GM23338 (cell line): ENCODE results near the gene BRSK2. TPM values are rescaled to one million over a fixed set of nuclear protein-coding genes. Genes with fewer than 3 reads are reported as not detected.

ENCODE experiments used
- ATAC-seq: fragments of 200-7000 bp; cut with Tn5 transposase; 3 replicates; pipeline ENCODE4 v1.9.1; 2020
- DNase-seq: peaks from one replicate; pipeline ENCODE4 v3.0.0-alpha.2; 2015; ENCODE audit warnings: low spot score
- H2AFZ ChIP-seq: fragments of 200-600 bp; sonication (generic); 2 replicates; pipeline ENCODE4 v1.8.0; 2016; ENCODE audit warnings: antibody characterized with exemption, mild to moderate bottlenecking, moderate library complexity
- H3F3A ChIP-seq: fragments of 200-600 bp; sonication (generic); replicated peaks from 2 replicates; pipeline ENCODE4 v1.8.0; 2017; ENCODE audit warnings: antibody characterized with exemption, mixed run types, low read depth
- H3K27ac ChIP-seq: fragments of 200-600 bp; sonication (generic); 2 replicates; pipeline ENCODE4 v1.6.1; 2016; ENCODE audit warnings: low read depth
- H3K27me3 ChIP-seq: fragments of 200-600 bp; sonication (generic); 2 replicates; pipeline ENCODE4 v1.8.0; 2016; ENCODE audit warnings: mild to moderate bottlenecking, mixed run types, moderate library complexity; ENCODE audit not compliant: insufficient read depth
- H3K36me3 ChIP-seq: fragments of 200-600 bp; sonication (generic); 2 replicates; pipeline ENCODE4 v1.8.0; 2016; ENCODE audit warnings: mild to moderate bottlenecking; ENCODE audit not compliant: insufficient read depth
- H3K4me1 ChIP-seq: fragments of 200-600 bp; sonication (generic); 2 replicates; pipeline ENCODE4 v1.8.0; 2016; ENCODE audit warnings: mild to moderate bottlenecking, moderate library complexity; ENCODE audit not compliant: insufficient read depth
- H3K4me2 ChIP-seq: fragments of 200-600 bp; sonication (generic); 2 replicates; pipeline ENCODE4 v1.7.1; 2017; ENCODE audit warnings: mixed run types
- H3K4me3 ChIP-seq: fragments of 200-600 bp; sonication (generic); 2 replicates; pipeline ENCODE4 v1.6.1; 2016; ENCODE audit warnings: mixed run types
- H3K79me2 ChIP-seq: fragments of 200-600 bp; sonication (generic); replicated peaks from 2 replicates; pipeline ENCODE4 v1.8.0; 2017; ENCODE audit warnings: mild to moderate bottlenecking; ENCODE audit not compliant: insufficient read depth
- H3K9me2 ChIP-seq: fragments of 200-600 bp; sonication (generic); 2 replicates; pipeline ENCODE4 v1.8.0; 2017; ENCODE audit not compliant: insufficient read depth
- H4K20me1 ChIP-seq: fragments of 200-600 bp; sonication (generic); replicated peaks from 2 replicates; pipeline ENCODE4 v1.8.0; 2017; ENCODE audit warnings: mild to moderate bottlenecking; ENCODE audit not compliant: insufficient read depth
- H3K27ac Mint-ChIP-seq: 2 replicates; pipeline ENCODE4 v1.8.0; 2020; ENCODE audit warnings: inconsistent platforms, mild to moderate bottlenecking, moderate library complexity, mixed read lengths
- H3K27me3 Mint-ChIP-seq: 3 replicates; pipeline ENCODE4 v1.8.0; 2022; ENCODE audit warnings: low read depth, mild to moderate bottlenecking, moderate library complexity, mixed read lengths, inconsistent platforms; ENCODE audit not compliant: insufficient read depth, poor library complexity
- H3K36me3 Mint-ChIP-seq: 3 replicates; pipeline ENCODE4 v1.8.0; 2021; ENCODE audit warnings: low read depth, mild to moderate bottlenecking, inconsistent platforms, moderate library complexity, mixed read lengths
- H3K4me1 Mint-ChIP-seq: 3 replicates; pipeline ENCODE4 v1.8.0; 2020; ENCODE audit warnings: mild to moderate bottlenecking, inconsistent platforms, mixed read lengths
- H3K4me3 Mint-ChIP-seq: 3 replicates; pipeline ENCODE4 v1.8.0; 2021; ENCODE audit warnings: moderate library complexity, mild to moderate bottlenecking, inconsistent platforms, mixed read lengths
- H3K9me3 Mint-ChIP-seq: 3 replicates; pipeline ENCODE4 v1.8.0; 2020; ENCODE audit warnings: moderate library complexity, mild to moderate bottlenecking, inconsistent platforms, mixed read lengths
- CREB1 ChIP-seq: fragments of 250-450 bp; sonication (Bioruptor Pico); IDR thresholded peaks from 2 replicates; pipeline ENCODE4 v1.5.0; 2020; ENCODE audit warnings: low read depth, mild to moderate bottlenecking, moderate library complexity
- EZH2 ChIP-seq: fragments of 200-600 bp; sonication (generic); IDR thresholded peaks from one replicate; pipeline ENCODE4 v1.8.0; 2017; ENCODE audit warnings: antibody characterized with exemption, mild to moderate bottlenecking, low read depth; ENCODE audit not compliant: unreplicated experiment
- EZH2phosphoT487 ChIP-seq: fragments of 200-600 bp; sonication (generic); IDR thresholded peaks from one replicate; pipeline ENCODE4 v1.8.1; 2018; ENCODE audit warnings: antibody characterized with exemption; ENCODE audit not compliant: unreplicated experiment
- JUNB ChIP-seq: IDR thresholded peaks from one replicate; pipeline ENCODE4 v1.6.1; 2016; ENCODE audit warnings: antibody characterized with exemption; ENCODE audit not compliant: unreplicated experiment
- NANOG ChIP-seq: IDR thresholded peaks from 2 replicates; pipeline ENCODE4 v1.6.1; 2016; ENCODE audit warnings: antibody characterized with exemption, borderline replicate concordance
- POLR2AphosphoS5 ChIP-seq: IDR thresholded peaks from 2 replicates; pipeline ENCODE4 v1.6.1; 2016; ENCODE audit warnings: antibody characterized with exemption, low read depth
- STAT1 ChIP-seq: IDR thresholded peaks from one replicate; pipeline ENCODE4 v1.6.1; 2016; ENCODE audit warnings: antibody characterized with exemption; ENCODE audit not compliant: unreplicated experiment
- ZNF114 ChIP-seq: fragments of 250-450 bp; sonication (Bioruptor Pico); IDR thresholded peaks from 2 replicates; pipeline ENCODE4 v1.5.0; 2020; ENCODE audit warnings: mild to moderate bottlenecking, moderate library complexity
- ZNF331 ChIP-seq: fragments of 250-450 bp; sonication (Bioruptor Pico); IDR thresholded peaks from 2 replicates; pipeline ENCODE4 v1.5.0; 2020; ENCODE audit warnings: low read depth, mild to moderate bottlenecking, moderate library complexity
- polyA plus RNA-seq: library from polyadenylated mRNA; unstranded; fragments of >200 nt; fragmentation: Nextera tagmentation; extraction: Ambion mirVana; gene quantifications from 2 replicates; pipeline ENCODE4 v1.2.1, GENCODE V29; 2016
- total RNA-seq: library from RNA; depleted of rRNA; stranded (reverse); fragments of >200 nt; shearing (Covaris generic); gene quantifications from 2 replicates; pipeline ENCODE4 v1.2.3, GENCODE V29; 2014
- TF ChIP-seq, protein P1 (sequence below): IDR thresholded peaks from one replicate; pipeline ENCODE4 v1.6.1; 2018; ENCODE audit warnings: antibody characterized with exemption; ENCODE audit not compliant: unreplicated experiment
- TF ChIP-seq, protein P2 (sequence below), 2 experiments: fragments of 200-600 bp in 1 of 2; sonication (generic) in 1 of 2; conservative IDR thresholded peaks; 2 replicates each; pipeline versions ENCODE4 v1.5.1 to v1.6.1; 2016 to 2017; ENCODE audit warnings: antibody characterized with exemption in 2 of 2, low read depth in 2 of 2, mild to moderate bottlenecking in 2 of 2, moderate library complexity in 1 of 2
- TF ChIP-seq, protein P3 (sequence below): IDR thresholded peaks from 2 replicates; pipeline ENCODE4 v1.6.1; 2016; ENCODE audit warnings: antibody characterized with exemption

BRSK2 gene
- total and polyA plus RNA-seq, 2 experiments from 2014 or later = 7.2 to 20.3 TPM

DNA sequence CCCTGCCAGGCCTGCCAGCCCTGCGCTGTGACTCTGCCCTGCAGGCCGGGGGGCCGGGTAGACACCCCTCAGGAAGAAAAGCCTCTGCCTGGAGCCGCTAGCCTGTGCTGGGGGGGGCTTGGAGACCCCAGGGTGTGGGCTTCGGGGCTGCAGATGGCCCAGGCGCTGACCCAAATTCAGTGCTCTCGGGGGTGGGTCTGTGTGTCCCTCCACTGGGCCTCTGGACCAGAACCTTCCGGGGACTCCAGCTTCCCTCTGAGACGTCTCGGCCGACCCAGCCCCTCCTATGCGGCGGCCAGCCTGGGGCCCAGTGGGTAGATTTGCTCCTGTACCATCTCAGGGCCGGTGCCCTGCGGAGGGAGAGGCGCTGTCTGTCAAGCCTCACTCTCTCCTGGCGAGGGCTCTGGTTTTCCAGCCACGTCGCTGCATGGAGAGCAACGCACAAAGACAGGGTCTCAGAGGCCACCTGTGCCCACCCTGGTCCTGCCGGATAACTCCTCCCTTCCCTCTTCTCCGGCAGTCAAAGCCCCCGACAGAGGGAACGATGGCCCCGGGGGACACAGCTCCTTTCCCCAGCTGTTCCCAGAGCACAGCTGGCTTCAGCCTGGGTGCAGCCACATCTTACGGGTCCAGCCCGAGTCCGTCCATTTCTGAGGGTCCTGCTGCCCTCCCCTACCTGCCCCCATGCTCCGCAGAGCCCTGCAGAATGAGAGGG, 40.2 kb upstream of the BRSK2 start:
- Mint-ChIP-seq H3K4me1 (peaks cover 5% of the 10 kb centered on the region; the same call in 2 of the 3 replicates), H3K4me3 (no peak overlapping the region), H3K36me3 (no peaks in the 10 kb centered on the region), H3K27ac (no peak overlapping the region), H3K9me3 (no peaks in the 10 kb centered on the region), H3K27me3 (peaks cover 12% of the 10 kb centered on the region)
- H3K79me2 ChIP-seq = no peaks in the 10 kb centered on the region
- no peak overlapping the region for H3K4me2 ChIP-seq
- H3K4me3 ChIP-seq = no peak overlapping the region
- ATAC-seq (peak; percentile 40), DNase-seq (no peak)
- no peaks in the 10 kb centered on the region for H3K4me1 ChIP-seq
- no peaks in the 10 kb centered on the region for H3K36me3 ChIP-seq
- no peaks in the 10 kb centered on the region for H3F3A ChIP-seq
- no peaks in the 10 kb centered on the region for H3K27me3 ChIP-seq
- H3K9me2 ChIP-seq = no peaks in the 10 kb centered on the region
- H2AFZ ChIP-seq = peak overlapping the region; percentile 38; the same call in 1 of the 2 replicates
- no peaks in the 10 kb centered on the region for H4K20me1 ChIP-seq
- H3K27ac ChIP-seq = no peak overlapping the region
- no peak for TF ChIP-seq EZH2
- no peak for TF ChIP-seq ZNF114 (CRISPR knock-in tag)
- no peak for TF ChIP-seq EZH2phosphoT487
- TF ChIP-seq, protein P1, sequence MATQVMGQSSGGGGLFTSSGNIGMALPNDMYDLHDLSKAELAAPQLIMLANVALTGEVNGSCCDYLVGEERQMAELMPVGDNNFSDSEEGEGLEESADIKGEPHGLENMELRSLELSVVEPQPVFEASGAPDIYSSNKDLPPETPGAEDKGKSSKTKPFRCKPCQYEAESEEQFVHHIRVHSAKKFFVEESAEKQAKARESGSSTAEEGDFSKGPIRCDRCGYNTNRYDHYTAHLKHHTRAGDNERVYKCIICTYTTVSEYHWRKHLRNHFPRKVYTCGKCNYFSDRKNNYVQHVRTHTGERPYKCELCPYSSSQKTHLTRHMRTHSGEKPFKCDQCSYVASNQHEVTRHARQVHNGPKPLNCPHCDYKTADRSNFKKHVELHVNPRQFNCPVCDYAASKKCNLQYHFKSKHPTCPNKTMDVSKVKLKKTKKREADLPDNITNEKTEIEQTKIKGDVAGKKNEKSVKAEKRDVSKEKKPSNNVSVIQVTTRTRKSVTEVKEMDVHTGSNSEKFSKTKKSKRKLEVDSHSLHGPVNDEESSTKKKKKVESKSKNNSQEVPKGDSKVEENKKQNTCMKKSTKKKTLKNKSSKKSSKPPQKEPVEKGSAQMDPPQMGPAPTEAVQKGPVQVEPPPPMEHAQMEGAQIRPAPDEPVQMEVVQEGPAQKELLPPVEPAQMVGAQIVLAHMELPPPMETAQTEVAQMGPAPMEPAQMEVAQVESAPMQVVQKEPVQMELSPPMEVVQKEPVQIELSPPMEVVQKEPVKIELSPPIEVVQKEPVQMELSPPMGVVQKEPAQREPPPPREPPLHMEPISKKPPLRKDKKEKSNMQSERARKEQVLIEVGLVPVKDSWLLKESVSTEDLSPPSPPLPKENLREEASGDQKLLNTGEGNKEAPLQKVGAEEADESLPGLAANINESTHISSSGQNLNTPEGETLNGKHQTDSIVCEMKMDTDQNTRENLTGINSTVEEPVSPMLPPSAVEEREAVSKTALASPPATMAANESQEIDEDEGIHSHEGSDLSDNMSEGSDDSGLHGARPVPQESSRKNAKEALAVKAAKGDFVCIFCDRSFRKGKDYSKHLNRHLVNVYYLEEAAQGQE = no peak

DNA sequence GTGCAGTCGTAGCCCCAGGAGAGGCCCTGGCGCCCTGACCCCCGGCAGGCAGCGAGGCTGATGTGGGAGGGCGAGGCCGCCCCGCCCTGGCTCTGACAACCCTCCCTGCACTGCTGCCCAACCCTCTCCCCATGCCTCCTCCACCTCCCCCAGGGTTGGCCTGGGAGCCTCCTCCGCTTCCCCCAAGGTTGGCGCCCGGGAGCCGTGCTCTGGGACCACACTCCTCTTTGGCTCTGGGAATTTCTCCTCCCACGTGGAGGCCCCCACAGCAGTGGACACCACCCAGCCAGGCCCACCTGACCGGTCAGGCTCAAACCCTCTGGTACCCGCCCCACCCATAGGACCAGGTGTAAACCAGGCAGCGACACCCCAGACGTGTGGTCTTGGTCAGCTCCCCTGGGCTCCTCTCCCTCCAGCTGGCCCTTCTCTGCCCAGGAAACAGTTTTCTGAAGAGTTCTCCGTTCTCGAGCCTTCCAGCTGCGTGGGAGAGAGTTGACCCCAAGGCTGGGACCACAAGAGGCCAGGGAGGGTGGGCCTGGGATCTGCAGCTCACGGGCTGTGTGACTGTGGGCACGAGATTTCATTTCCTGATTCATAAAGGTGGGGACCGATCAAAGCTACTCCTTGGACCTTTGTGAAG, 39.5 kb upstream of the BRSK2 start:
- H3K27me3 Mint-ChIP-seq = peaks cover 15% of the 10 kb centered on the region
- ATAC-seq (no peak), DNase-seq (no peak)
- Histone ChIP-seq H3K4me3 (no peak overlapping the region), H3K79me2 (no peaks in the 10 kb centered on the region), H3K9me2 (no peaks in the 10 kb centered on the region), H3K27ac (no peak overlapping the region), H3K27me3 (no peaks in the 10 kb centered on the region), H2AFZ (no peak overlapping the region), H3K4me2 (no peak overlapping the region), H3F3A (no peaks in the 10 kb centered on the region), H4K20me1 (no peaks in the 10 kb centered on the region), H3K36me3 (no peaks in the 10 kb centered on the region), H3K4me1 (no peaks in the 10 kb centered on the region)
- H3K9me3 Mint-ChIP-seq = no peaks in the 10 kb centered on the region
- peaks cover 7% of the 10 kb centered on the region for H3K4me1 Mint-ChIP-seq
- H3K36me3 Mint-ChIP-seq = no peaks in the 10 kb centered on the region
- no peak overlapping the region for H3K4me3 Mint-ChIP-seq
- no peak overlapping the region for H3K27ac Mint-ChIP-seq
- TF ChIP-seq ZNF114 (CRISPR knock-in tag) (no peak), EZH2 (no peak), ZNF331 (no peak), POLR2AphosphoS5 (no peak), CREB1 (CRISPR knock-in tag) (no peak), EZH2phosphoT487 (no peak), STAT1 (no peak), NANOG (no peak), JUNB (no peak)
- TF ChIP-seq, protein P2, sequence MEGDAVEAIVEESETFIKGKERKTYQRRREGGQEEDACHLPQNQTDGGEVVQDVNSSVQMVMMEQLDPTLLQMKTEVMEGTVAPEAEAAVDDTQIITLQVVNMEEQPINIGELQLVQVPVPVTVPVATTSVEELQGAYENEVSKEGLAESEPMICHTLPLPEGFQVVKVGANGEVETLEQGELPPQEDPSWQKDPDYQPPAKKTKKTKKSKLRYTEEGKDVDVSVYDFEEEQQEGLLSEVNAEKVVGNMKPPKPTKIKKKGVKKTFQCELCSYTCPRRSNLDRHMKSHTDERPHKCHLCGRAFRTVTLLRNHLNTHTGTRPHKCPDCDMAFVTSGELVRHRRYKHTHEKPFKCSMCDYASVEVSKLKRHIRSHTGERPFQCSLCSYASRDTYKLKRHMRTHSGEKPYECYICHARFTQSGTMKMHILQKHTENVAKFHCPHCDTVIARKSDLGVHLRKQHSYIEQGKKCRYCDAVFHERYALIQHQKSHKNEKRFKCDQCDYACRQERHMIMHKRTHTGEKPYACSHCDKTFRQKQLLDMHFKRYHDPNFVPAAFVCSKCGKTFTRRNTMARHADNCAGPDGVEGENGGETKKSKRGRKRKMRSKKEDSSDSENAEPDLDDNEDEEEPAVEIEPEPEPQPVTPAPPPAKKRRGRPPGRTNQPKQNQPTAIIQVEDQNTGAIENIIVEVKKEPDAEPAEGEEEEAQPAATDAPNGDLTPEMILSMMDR (conservative IDR thresholded peaks at IDR 0.05; ENCODE audit: low read depth in 2 of 2) = no peak
- TF ChIP-seq, protein P3, sequence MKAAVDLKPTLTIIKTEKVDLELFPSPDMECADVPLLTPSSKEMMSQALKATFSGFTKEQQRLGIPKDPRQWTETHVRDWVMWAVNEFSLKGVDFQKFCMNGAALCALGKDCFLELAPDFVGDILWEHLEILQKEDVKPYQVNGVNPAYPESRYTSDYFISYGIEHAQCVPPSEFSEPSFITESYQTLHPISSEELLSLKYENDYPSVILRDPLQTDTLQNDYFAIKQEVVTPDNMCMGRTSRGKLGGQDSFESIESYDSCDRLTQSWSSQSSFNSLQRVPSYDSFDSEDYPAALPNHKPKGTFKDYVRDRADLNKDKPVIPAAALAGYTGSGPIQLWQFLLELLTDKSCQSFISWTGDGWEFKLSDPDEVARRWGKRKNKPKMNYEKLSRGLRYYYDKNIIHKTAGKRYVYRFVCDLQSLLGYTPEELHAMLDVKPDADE = no peak
- TF ChIP-seq, protein P1 = no peak
